ENCODE results near the gene RPTOR.
"Not testable (repeated sequence)": the region's sequence is repeated elsewhere in the genome, so short reads cannot be mapped to it uniquely, and the experiment has no call there.

The RPTOR gene

GRCh38 chr17:80564545-80564944, 19.9 kb downstream of the RPTOR start:
- Histone ChIP-seq H3K4me3 (ENCODE audit: low read length) (no peak overlapping the region), H3K9me3 (ENCODE audit: control insufficient read depth, low read length) (no peaks in the 10 kb centered on the region), H3K36me3 (ENCODE audit: control insufficient read depth, insufficient read depth, low read length, severe bottlenecking) (no peaks in the 10 kb centered on the region), H3K4me1 (ENCODE audit: control insufficient read depth, insufficient read depth, low read length) (no peaks in the 10 kb centered on the region), H3K9ac (ENCODE audit: low read length) (no peak overlapping the region), H3K27me3 (replicated peaks; ENCODE audit: control insufficient read depth, insufficient read depth, low read length) (no peaks in the 10 kb centered on the region)
- DNase-seq (ENCODE audit: low read depth), result no peak

GRCh38 chr17:80565343-80566053, 20.9 kb downstream of the RPTOR start:
- Histone ChIP-seq H3K4me1 (ENCODE audit: control insufficient read depth, insufficient read depth, low read length) (no peaks in the 10 kb centered on the region), H3K4me3 (ENCODE audit: low read length) (no peak overlapping the region), H3K9ac (ENCODE audit: low read length) (no peak overlapping the region), H3K9me3 (ENCODE audit: control insufficient read depth, low read length) (no peaks in the 10 kb centered on the region), H3K36me3 (ENCODE audit: control insufficient read depth, insufficient read depth, low read length, severe bottlenecking) (no peaks in the 10 kb centered on the region), H3K27me3 (replicated peaks; ENCODE audit: control insufficient read depth, insufficient read depth, low read length) (no peaks in the 10 kb centered on the region)
- no peak for DNase-seq (ENCODE audit: low read depth)

GRCh38 chr17:80566054-80566400, 21.4 kb downstream of the RPTOR start:
- H3K36me3 ChIP-seq (ENCODE audit: control insufficient read depth, insufficient read depth, low read length, severe bottlenecking), result no peaks in the 10 kb centered on the region
- H3K9me3 ChIP-seq (ENCODE audit: control insufficient read depth, low read length), result no peaks in the 10 kb centered on the region
- no peaks in the 10 kb centered on the region for H3K27me3 ChIP-seq (replicated peaks; ENCODE audit: control insufficient read depth, insufficient read depth, low read length)
- DNase-seq (ENCODE audit: low read depth), result no peak
- no peaks in the 10 kb centered on the region for H3K4me1 ChIP-seq (ENCODE audit: control insufficient read depth, insufficient read depth, low read length)
- no peak overlapping the region for H3K9ac ChIP-seq (ENCODE audit: low read length)
- no peak overlapping the region for H3K4me3 ChIP-seq (ENCODE audit: low read length)

GRCh38 chr17:80568246-80568645, 23.6 kb downstream of the RPTOR start:
- no peaks in the 10 kb centered on the region for H3K4me1 ChIP-seq (ENCODE audit: control insufficient read depth, insufficient read depth, low read length)
- no peak for DNase-seq (ENCODE audit: low read depth)

GRCh38 chr17:80569924-80570323, 25.3 kb downstream of the RPTOR start:
- Histone ChIP-seq H3K9me3 (ENCODE audit: control insufficient read depth, low read length) (no peaks in the 10 kb centered on the region), H3K36me3 (ENCODE audit: control insufficient read depth, insufficient read depth, low read length, severe bottlenecking) (no peaks in the 10 kb centered on the region), H3K4me3 (ENCODE audit: low read length) (no peak overlapping the region), H3K4me1 (ENCODE audit: control insufficient read depth, insufficient read depth, low read length) (no peaks in the 10 kb centered on the region), H3K9ac (ENCODE audit: low read length) (no peak overlapping the region), H3K27me3 (replicated peaks; ENCODE audit: control insufficient read depth, insufficient read depth, low read length) (no peaks in the 10 kb centered on the region)
- no peak for DNase-seq (ENCODE audit: low read depth)

More at GRCh38 chr17:80568246-80568645, 23.6 kb downstream of the RPTOR start:
- H3K27me3 ChIP-seq (replicated peaks; ENCODE audit: control insufficient read depth, insufficient read depth, low read length), result no peaks in the 10 kb centered on the region
- no peaks in the 10 kb centered on the region for H3K36me3 ChIP-seq (ENCODE audit: control insufficient read depth, insufficient read depth, low read length, severe bottlenecking)
- no peak overlapping the region for H3K9ac ChIP-seq (ENCODE audit: low read length)
- no peaks in the 10 kb centered on the region for H3K9me3 ChIP-seq (ENCODE audit: control insufficient read depth, low read length)
- no peak overlapping the region for H3K4me3 ChIP-seq (ENCODE audit: low read length)

GRCh38 chr17:80573701-80574100, 29.1 kb downstream of the RPTOR start:
- H3K9me3 ChIP-seq (ENCODE audit: control insufficient read depth, low read length), result no peaks in the 10 kb centered on the region
- no peak for DNase-seq (ENCODE audit: low read depth)
- no peaks in the 10 kb centered on the region for H3K27me3 ChIP-seq (replicated peaks; ENCODE audit: control insufficient read depth, insufficient read depth, low read length)
- no peak overlapping the region for H3K9ac ChIP-seq (ENCODE audit: low read length)
- H3K4me3 ChIP-seq (ENCODE audit: low read length), result no peak overlapping the region
- no peaks in the 10 kb centered on the region for H3K36me3 ChIP-seq (ENCODE audit: control insufficient read depth, insufficient read depth, low read length, severe bottlenecking)
- no peaks in the 10 kb centered on the region for H3K4me1 ChIP-seq (ENCODE audit: control insufficient read depth, insufficient read depth, low read length)

- no peak overlapping the region for H3K9ac ChIP-seq (ENCODE audit: low read length)
- H3K4me1 ChIP-seq (ENCODE audit: control insufficient read depth, insufficient read depth, low read length), result no peaks in the 10 kb centered on the region
- no peaks in the 10 kb centered on the region for H3K36me3 ChIP-seq (ENCODE audit: control insufficient read depth, insufficient read depth, low read length, severe bottlenecking)
- H3K4me3 ChIP-seq (ENCODE audit: low read length), result no peak overlapping the region
- H3K27me3 ChIP-seq (replicated peaks; ENCODE audit: control insufficient read depth, insufficient read depth, low read length), result no peaks in the 10 kb centered on the region
- DNase-seq (ENCODE audit: low read depth), result no peak
- H3K9me3 ChIP-seq (ENCODE audit: control insufficient read depth, low read length), result no peaks in the 10 kb centered on the region
Measured at GRCh38 chr17:80574496-80574895, 29.9 kb downstream of the RPTOR start.

- H3K4me3 ChIP-seq (ENCODE audit: low read length), result no peak overlapping the region
- H3K9ac ChIP-seq (ENCODE audit: low read length), result no peak overlapping the region
- DNase-seq (ENCODE audit: low read depth), result peak; percentile 88
- no peaks in the 10 kb centered on the region for H3K27me3 ChIP-seq (replicated peaks; ENCODE audit: control insufficient read depth, insufficient read depth, low read length)
- H3K9me3 ChIP-seq (ENCODE audit: control insufficient read depth, low read length), result no peaks in the 10 kb centered on the region
- no peaks in the 10 kb centered on the region for H3K36me3 ChIP-seq (ENCODE audit: control insufficient read depth, insufficient read depth, low read length, severe bottlenecking)
- no peaks in the 10 kb centered on the region for H3K4me1 ChIP-seq (ENCODE audit: control insufficient read depth, insufficient read depth, low read length)
Measured at GRCh38 chr17:80575057-80575875, 30.6 kb downstream of the RPTOR start.

- Histone ChIP-seq H3K9me3 (ENCODE audit: control insufficient read depth, low read length) (no peaks in the 10 kb centered on the region), H3K27me3 (replicated peaks; ENCODE audit: control insufficient read depth, insufficient read depth, low read length) (no peaks in the 10 kb centered on the region), H3K36me3 (ENCODE audit: control insufficient read depth, insufficient read depth, low read length, severe bottlenecking) (no peaks in the 10 kb centered on the region), H3K4me1 (ENCODE audit: control insufficient read depth, insufficient read depth, low read length) (no peaks in the 10 kb centered on the region), H3K4me3 (ENCODE audit: low read length) (no peak overlapping the region), H3K9ac (ENCODE audit: low read length) (no peak overlapping the region)
- no peak for DNase-seq (ENCODE audit: low read depth)
Measured at GRCh38 chr17:80577876-80578570, 33.4 kb downstream of the RPTOR start.

- H3K27me3 ChIP-seq (replicated peaks; ENCODE audit: control insufficient read depth, insufficient read depth, low read length); H3K4me3 ChIP-seq (ENCODE audit: low read length); H3K9me3 ChIP-seq (ENCODE audit: control insufficient read depth, low read length); H3K36me3 ChIP-seq (ENCODE audit: control insufficient read depth, insufficient read depth, low read length, severe bottlenecking); DNase-seq (ENCODE audit: low read depth); H3K9ac ChIP-seq (ENCODE audit: low read length); H3K4me1 ChIP-seq (ENCODE audit: control insufficient read depth, insufficient read depth, low read length): not testable (repeated sequence)
Measured at GRCh38 chr17:80578668-80579388, 34.2 kb downstream of the RPTOR start.

- H3K27me3 ChIP-seq (replicated peaks; ENCODE audit: control insufficient read depth, insufficient read depth, low read length), result no peaks in the 10 kb centered on the region
- no peak overlapping the region for H3K4me3 ChIP-seq (ENCODE audit: low read length)
- H3K9ac ChIP-seq (ENCODE audit: low read length), result no peak overlapping the region
- no peaks in the 10 kb centered on the region for H3K36me3 ChIP-seq (ENCODE audit: control insufficient read depth, insufficient read depth, low read length, severe bottlenecking)
- no peak for DNase-seq (ENCODE audit: low read depth)
- peaks cover 4% of the 10 kb centered on the region for H3K4me1 ChIP-seq (ENCODE audit: control insufficient read depth, insufficient read depth, low read length)
- no peaks in the 10 kb centered on the region for H3K9me3 ChIP-seq (ENCODE audit: control insufficient read depth, low read length)
Measured at GRCh38 chr17:80582165-80582564, 37.5 kb downstream of the RPTOR start.

All from adipocyte (in vitro differentiated cells).